Keratinocyte (primary cell): ENCODE results near the gene ONECUT2. TPM values are rescaled to one million over a fixed set of nuclear protein-coding genes. Genes with fewer than 3 reads are reported as not detected.

Source experiments
- DNase-seq: peaks from one replicate; pipeline ENCODE4 v3.0.0-alpha.2; 2011; ENCODE audit warnings: low read depth, missing footprints, low spot score
- FAIRE-seq: peaks from 2 replicates; lab custom pipeline; 2011; peaks lifted over from hg19 to GRCh38; lab: Jason Lieb, UNC
- H2AFZ ChIP-seq: 2 replicates; pipeline ENCODE4 v1.6.0; 2012; ENCODE audit warnings: low read length, control low read depth, inconsistent platforms; ENCODE audit not compliant: control insufficient read depth
- H3K27ac ChIP-seq: 2 replicates; pipeline ENCODE4 v1.5.1; 2011; ENCODE audit warnings: low read length; ENCODE audit not compliant: control insufficient read depth, insufficient read depth
- H3K27me3 ChIP-seq: 3 replicates; pipeline ENCODE4 v1.6.0; 2011; ENCODE audit warnings: low read length; ENCODE audit not compliant: control insufficient read depth, insufficient read depth; ENCODE audit errors: extremely low read depth
- H3K36me3 ChIP-seq, 2 experiments: 2 replicates in 1 of 2; 3 replicates in 1 of 2; pipeline ENCODE4 v1.5.1; 2011; ENCODE audit warnings: low read length in 2 of 2, mild to moderate bottlenecking in 1 of 2; ENCODE audit not compliant: control insufficient read depth in 2 of 2, insufficient read depth in 2 of 2; ENCODE audit errors: extremely low read depth in 1 of 2
- H3K4me1 ChIP-seq: 3 replicates; pipeline ENCODE4 v1.5.1; 2011; ENCODE audit warnings: low read length; ENCODE audit not compliant: control insufficient read depth, insufficient read depth; ENCODE audit errors: extremely low read depth
- H3K4me2 ChIP-seq: 3 replicates; pipeline ENCODE4 v1.6.0; 2011; ENCODE audit warnings: low read depth, low read length; ENCODE audit not compliant: control insufficient read depth, insufficient read depth; ENCODE audit errors: extremely low read depth
- H3K4me3 ChIP-seq, 3 experiments: fragments of 200-600 bp in 1 of 3; sonication (generic) in 1 of 3; 2 replicates in 2 of 3; 3 replicates in 1 of 3; pipeline ENCODE4 v1.5.1; 2011 to 2016; ENCODE audit warnings: low read length in 3 of 3, mild to moderate bottlenecking in 3 of 3, control low read depth in 2 of 3, inconsistent platforms in 1 of 3, low read depth in 1 of 3, mixed read lengths in 1 of 3, mixed run types in 1 of 3, moderate library complexity in 1 of 3; ENCODE audit not compliant: control insufficient read depth in 2 of 3, insufficient read depth in 2 of 3; ENCODE audit errors: extremely low read depth in 1 of 3
- H3K79me2 ChIP-seq: 2 replicates; pipeline ENCODE4 v1.6.0; 2012; ENCODE audit warnings: low read length; ENCODE audit not compliant: control insufficient read depth, insufficient read depth
- H3K9ac ChIP-seq: 3 replicates; pipeline ENCODE4 v1.6.0; 2011; ENCODE audit warnings: low read length; ENCODE audit not compliant: control insufficient read depth, insufficient read depth; ENCODE audit errors: extremely low read depth
- H3K9me1 ChIP-seq: 3 replicates; pipeline ENCODE4 v1.6.0; 2011; ENCODE audit warnings: low read length; ENCODE audit not compliant: control insufficient read depth, insufficient read depth; ENCODE audit errors: extremely low read depth
- H3K9me3 ChIP-seq: 2 replicates; pipeline ENCODE4 v1.5.1; 2012; ENCODE audit warnings: low read depth, low read length; ENCODE audit not compliant: control insufficient read depth
- H4K20me1 ChIP-seq: 3 replicates; pipeline ENCODE4 v1.6.0; 2011; ENCODE audit warnings: low read length; ENCODE audit not compliant: control insufficient read depth, insufficient read depth; ENCODE audit errors: extremely low read depth
- EZH2 ChIP-seq: IDR thresholded peaks from one replicate; pipeline ENCODE4 v1.6.1; 2012; ENCODE audit warnings: inconsistent platforms, mild to moderate bottlenecking, low read length, moderate library complexity
- dilution Hi-C: fragments of 300-500 bp; cut with MboI; formaldehyde crosslinking; loops from one replicate; pipeline ENCODE4 v1.7.0; 2020; ENCODE audit warnings: low sequenced_read_pairs; ENCODE audit not compliant: extremely low pct_ligation_motif_present
- polyA plus RNA-seq, 5 experiments: library from polyadenylated mRNA; depleted of rRNA in 3 of 5; stranded (reverse) in 3 of 5; stranded (forward) in 1 of 5; unstranded in 1 of 5; fragments of >200 nt; gene quantifications; 1 replicate in 1 of 5; 2 replicates in 3 of 5; 3 replicates in 1 of 5; pipeline versions ENCODE4 v1.2.1 to v1.2.3, GENCODE V29; 2011 to 2012; ENCODE audit warnings: missing spikeins in 2 of 5, low read depth in 1 of 5, low replicate concordance in 1 of 5
- TF ChIP-seq, protein P1 (sequence below), 3 experiments: IDR thresholded peaks in 1 of 3; conservative IDR thresholded peaks in 1 of 3; optimal IDR thresholded peaks in 1 of 3; 2 replicates in 2 of 3; 3 replicates in 1 of 3; pipeline versions ENCODE3 to v1.5.1; 2011; ENCODE audit warnings: low read length in 3 of 3, mild to moderate bottlenecking in 3 of 3, moderate library complexity in 2 of 3, control low read depth in 1 of 3, inconsistent platforms in 1 of 3; ENCODE audit not compliant: insufficient read depth in 2 of 3; ENCODE audit errors: extremely low read depth in 1 of 3

Gene ONECUT2
- polyA plus RNA-seq, 1 donor (not counting 4 experiments of a cell fraction or from before 2014, with no cell fraction given): 0.01 TPM

DNA sequence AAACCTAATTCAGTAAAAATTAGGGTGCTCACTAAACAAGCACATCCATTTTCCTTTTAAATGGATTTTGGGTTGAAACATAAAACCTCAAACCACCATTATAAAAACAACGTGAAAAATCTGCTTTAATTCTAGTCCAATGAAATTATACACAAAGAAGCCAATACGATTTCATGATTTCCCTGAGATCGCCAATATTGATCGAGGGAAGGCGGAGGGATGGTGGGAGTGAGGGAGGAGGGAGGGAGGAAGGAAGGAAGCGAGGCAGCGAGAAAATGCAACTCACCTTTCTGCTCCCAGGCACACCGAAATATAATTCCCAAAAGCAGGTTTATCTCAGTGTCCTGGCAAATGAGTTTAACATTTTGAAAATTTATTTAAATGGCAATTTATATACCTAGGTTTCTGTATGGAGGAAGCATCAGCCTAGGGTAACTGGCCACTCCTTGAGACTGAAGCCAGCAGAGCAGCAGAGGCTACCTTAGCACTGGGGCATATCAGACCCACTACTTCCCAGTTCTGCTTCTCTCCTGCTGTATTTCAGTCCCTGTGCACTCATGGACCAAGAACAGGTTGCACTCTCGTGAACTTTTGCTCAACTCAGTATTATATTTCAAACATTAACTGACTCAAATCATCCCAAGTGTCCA lies 2.3 kb upstream of the ONECUT2 start:
- H3K4me3 ChIP-seq: no peak overlapping the region
- dilution Hi-C loops: no loop called here
- no peaks in the 10 kb centered on the region for H4K20me1 ChIP-seq
- no peaks in the 10 kb centered on the region for H3K36me3 ChIP-seq
- H3K79me2 ChIP-seq: no peaks in the 10 kb centered on the region
- peaks cover 3% of the 10 kb centered on the region for H3K9me3 ChIP-seq
- peaks cover 12% of the 10 kb centered on the region for H3K4me1 ChIP-seq
- FAIRE-seq: no peak
- no peaks in the 10 kb centered on the region for H3K9me1 ChIP-seq
- TF ChIP-seq EZH2: no peak
- TF ChIP-seq, protein P1, sequence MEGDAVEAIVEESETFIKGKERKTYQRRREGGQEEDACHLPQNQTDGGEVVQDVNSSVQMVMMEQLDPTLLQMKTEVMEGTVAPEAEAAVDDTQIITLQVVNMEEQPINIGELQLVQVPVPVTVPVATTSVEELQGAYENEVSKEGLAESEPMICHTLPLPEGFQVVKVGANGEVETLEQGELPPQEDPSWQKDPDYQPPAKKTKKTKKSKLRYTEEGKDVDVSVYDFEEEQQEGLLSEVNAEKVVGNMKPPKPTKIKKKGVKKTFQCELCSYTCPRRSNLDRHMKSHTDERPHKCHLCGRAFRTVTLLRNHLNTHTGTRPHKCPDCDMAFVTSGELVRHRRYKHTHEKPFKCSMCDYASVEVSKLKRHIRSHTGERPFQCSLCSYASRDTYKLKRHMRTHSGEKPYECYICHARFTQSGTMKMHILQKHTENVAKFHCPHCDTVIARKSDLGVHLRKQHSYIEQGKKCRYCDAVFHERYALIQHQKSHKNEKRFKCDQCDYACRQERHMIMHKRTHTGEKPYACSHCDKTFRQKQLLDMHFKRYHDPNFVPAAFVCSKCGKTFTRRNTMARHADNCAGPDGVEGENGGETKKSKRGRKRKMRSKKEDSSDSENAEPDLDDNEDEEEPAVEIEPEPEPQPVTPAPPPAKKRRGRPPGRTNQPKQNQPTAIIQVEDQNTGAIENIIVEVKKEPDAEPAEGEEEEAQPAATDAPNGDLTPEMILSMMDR (optimal IDR thresholded peaks at IDR 0.05 in 1 of 3, IDR thresholded peaks at IDR 0.05 in 1 of 3, conservative IDR thresholded peaks at IDR 0.05 in 1 of 3; ENCODE audit: extremely low read depth in 1 of 3, insufficient read depth in 2 of 3, low read length in 3 of 3): no peak
- no peak overlapping the region for H3K27ac ChIP-seq
- H3K27me3 ChIP-seq: peaks cover 93% of the 10 kb centered on the region
- DNase-seq: no peak
- H3K4me2 ChIP-seq: no peak overlapping the region
- no peak overlapping the region for H3K9ac ChIP-seq
- H2AFZ ChIP-seq: no peak overlapping the region

DNA sequence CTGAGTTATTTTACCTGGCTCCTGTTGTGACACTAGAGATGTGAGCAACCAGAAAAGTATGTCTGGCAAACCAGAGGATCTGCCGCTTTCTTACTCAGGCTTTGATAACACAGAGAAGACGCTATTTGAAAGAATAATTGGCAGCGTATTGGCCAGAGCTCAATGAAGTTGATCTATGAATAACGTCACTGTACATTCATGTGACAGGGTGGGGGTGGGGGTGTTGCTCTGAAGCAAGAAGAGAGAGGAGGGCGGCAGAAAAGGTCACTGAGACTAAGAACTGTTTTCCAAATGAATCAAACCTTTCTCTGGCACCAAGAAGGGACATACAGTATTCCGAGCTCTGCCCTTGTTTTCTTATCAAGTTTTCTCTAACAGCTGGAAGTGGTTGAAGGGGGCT lies 1.7 kb upstream of the ONECUT2 start:
- H3K4me3 ChIP-seq: peak overlapping the region in 1 of 3 experiments; percentile 68
- H3K79me2 ChIP-seq: no peaks in the 10 kb centered on the region
- dilution Hi-C loops: no loop called here

More for the DNA sequence above, 1.7 kb upstream of the ONECUT2 start:
- peaks cover 93% of the 10 kb centered on the region for H3K27me3 ChIP-seq
- no peaks in the 10 kb centered on the region for H3K9me1 ChIP-seq
- DNase-seq (no peak), FAIRE-seq (no peak)
- H3K4me2 ChIP-seq: peak overlapping the region; percentile 92
- no peak overlapping the region for H3K27ac ChIP-seq
- no peaks in the 10 kb centered on the region for H4K20me1 ChIP-seq
- peaks cover 17% of the 10 kb centered on the region for H3K4me1 ChIP-seq
- peaks cover 3% of the 10 kb centered on the region for H3K9me3 ChIP-seq
- H2AFZ ChIP-seq: no peak overlapping the region
- TF ChIP-seq, protein P1 (optimal IDR thresholded peaks at IDR 0.05 in 1 of 3, IDR thresholded peaks at IDR 0.05 in 1 of 3, conservative IDR thresholded peaks at IDR 0.05 in 1 of 3; ENCODE audit: extremely low read depth in 1 of 3, insufficient read depth in 2 of 3, low read length in 3 of 3): no peak
- TF ChIP-seq EZH2: no peak
- H3K36me3 ChIP-seq: no peaks in the 10 kb centered on the region
- H3K9ac ChIP-seq: no peak overlapping the region
